Measurements from ENCODE around the gene ANGPT4. TPM values are rescaled to one million over a fixed set of nuclear protein-coding genes. Genes with fewer than 3 reads are reported as not detected.

ANGPT4 gene
- total RNA-seq, 1 experiment from 2014 or later = not detected

DNA sequence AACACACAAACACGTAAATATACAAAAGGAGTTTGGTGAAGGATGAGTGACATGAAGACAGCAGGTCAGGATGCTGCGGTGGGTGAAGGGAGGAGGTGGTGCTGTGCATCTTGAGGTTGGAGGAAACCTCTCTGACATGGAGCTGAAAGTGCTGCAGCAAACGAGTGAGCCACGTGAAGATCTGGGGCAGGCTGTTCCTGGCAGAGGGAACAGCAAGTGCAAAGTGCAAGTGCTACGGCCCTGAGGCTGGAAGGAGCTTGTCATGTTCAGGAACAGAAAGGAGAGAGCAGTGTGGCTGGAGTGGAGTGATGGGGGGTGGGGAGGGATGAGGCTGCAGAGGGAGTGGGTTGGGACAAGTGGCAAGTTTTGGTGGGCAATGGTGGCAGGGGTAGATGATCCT, 24.8 kb upstream of the ANGPT4 start:
- DNase-seq (ENCODE audit: low spot score) = no peak

DNA sequence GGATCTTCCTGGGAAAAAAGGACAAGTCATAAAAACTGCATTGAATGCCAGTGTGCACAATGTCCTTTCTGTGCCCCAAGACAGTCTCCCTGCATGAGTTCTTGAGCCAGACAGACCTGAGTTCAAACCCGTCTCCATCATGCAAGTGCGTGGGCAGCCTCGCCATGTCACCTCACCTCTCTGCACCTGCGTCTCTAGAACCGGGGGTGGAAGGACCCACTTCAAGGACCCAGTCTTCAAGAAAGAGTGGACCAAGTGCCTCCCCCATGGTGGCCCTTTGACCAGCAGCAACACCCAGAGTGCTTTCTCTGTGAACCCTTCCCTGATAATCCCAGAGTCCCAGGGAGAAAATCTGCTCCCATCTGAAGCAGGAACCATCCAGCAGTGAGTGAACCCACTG, 23.5 kb upstream of the ANGPT4 start:
- no peak for DNase-seq (ENCODE audit: low spot score)

DNA sequence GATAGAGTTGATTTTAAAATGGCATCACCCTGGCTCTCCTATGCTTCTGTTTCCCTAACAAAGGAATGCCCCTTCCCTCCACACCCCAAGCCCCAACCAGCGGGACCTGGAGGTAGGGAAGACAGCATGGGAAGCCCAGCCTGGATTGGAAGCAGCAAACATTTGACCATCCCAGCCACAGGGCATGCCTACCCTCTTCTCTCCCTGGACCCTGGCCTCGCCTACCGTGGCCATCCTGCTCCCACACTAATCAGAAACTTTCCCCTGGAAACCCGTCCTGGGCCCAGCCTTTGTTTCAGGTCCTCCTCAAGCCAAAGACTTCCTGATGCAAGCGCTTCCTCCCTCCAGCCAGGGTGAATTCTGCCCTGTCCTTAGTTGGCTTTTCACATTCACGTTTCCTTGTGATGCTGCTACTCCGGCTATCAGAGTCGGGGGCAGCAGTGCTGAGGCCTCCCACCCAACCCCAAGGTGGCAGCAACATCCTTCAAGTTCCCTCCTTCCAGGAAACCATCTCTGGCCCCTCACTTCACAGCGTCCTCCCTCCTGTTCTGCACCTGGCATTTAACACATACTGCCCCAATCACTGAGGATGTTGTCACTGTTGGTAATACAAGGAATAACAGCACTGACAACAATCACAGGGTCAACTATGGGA, 18.2 kb upstream of the ANGPT4 start:
- DNase-seq (ENCODE audit: low spot score) = no peak

DNA sequence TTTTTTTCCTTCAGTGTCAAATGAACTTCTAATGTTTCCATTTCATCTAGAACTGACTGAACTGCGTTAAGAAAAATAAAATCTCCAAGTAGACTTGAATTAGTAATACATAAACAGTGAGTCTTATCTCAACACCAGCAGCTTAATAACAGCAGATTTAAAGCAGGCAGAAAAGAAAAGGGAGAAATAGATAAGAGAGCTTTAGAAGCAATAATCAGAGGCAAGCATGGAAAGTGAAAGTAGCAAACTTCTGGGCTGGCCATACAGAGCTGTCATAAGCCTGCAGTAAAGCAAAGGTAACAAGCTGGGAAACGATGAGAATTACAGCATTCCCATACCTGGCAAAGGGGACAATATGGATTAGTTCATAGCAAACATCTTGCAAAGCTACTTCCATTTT, 16.9 kb upstream of the ANGPT4 start:
- no peak for DNase-seq (ENCODE audit: low spot score)

DNA sequence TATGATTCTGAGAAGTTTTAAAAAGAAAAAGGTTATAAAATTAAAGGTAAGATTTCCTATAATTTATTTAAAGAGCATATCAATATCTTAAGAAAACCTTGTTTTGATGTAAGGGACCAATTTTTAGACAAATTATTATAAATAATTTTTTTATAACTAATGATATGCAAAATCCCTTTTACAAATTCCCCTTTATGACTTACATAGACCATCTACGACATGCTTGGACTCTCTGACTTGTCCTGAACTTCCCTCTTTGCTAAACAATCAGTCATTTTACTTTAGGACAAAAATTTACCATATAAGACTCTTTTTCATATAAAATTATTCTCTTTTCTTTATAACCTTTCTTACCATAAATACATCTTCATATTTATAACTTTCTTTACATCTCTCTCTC, 15.3 kb upstream of the ANGPT4 start:
- no peak for DNase-seq (ENCODE audit: low spot score)

DNA sequence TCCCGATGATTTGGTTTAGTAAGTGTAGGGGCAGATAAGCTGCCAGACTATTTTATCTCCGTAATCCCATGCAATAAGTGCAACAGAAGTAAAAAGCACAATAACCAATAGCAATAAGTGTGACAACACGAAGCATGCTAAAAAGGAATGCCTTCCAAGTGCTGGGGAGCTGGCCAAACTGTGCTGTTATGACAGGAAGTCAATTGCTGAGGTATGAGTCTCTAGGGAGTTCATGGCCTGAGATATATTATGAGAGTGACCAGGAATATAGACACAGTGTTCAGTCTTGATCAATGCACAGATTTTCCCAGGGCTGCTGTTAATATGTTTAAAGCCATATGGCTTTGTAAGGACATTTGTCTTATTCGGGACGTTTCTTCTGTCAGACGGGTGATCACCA, 10.5 kb upstream of the ANGPT4 start:
- no peak for DNase-seq (ENCODE audit: low spot score)

DNA sequence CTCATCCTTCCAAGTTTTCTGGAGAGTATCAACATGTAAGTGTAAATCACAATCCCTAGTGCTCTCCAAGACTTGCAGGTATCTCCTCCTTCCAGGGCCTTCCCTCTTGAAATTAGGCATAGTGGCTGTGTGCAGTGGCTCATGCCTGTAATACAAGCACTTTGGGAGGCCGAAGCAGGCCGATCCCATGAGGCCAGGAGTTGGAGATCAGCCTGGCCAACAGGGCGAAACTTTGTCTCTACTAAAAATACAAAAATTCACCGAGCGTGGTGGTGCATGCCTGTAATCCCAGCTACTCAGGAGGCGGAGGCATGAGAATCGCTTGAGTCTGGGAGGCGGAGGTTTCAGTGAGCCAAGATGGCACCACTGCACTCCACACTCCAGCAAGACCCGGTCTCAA, 9.4 kb upstream of the ANGPT4 start:
- DNase-seq (ENCODE audit: low spot score) = no peak

DNA sequence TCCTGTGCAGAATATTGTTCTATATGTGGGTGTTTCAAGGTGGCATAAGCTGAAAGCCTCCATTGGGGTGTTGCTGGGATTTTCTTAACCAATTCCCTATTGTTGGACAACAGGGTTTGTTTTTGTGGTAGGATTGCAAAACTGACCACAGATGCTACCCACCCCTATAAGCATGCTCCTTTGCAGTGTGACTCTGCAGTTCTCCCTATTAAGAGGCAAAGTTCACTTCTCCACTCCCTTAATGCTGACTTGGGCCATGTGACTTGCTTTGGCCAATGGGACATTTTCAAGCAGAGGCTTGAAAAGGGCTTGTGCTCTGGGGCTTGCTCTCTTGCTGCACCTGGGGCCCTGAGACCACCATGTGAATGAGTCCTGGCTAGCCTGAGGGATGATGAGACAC, 8.5 kb upstream of the ANGPT4 start:
- DNase-seq (ENCODE audit: low spot score) = peak; percentile 36

DNA sequence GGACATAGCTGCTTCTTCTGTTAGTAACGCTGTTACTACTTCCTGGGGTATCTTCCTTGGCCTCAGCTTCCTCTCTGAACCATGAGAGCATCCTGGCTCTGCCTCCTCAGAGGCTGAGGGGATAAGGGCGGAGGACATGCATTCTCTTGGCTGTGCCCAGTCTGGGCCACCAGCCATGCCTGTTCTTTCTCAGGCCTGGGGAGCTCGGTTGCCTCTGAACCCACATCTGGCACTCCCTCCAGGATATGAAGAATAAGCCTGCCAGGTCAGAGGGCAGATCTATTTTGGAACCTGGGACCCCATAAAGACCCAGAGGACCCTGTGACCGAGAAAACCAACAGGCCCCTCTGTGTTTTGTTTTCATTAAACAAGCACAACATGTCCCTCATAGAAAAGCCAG, 6.6 kb upstream of the ANGPT4 start:
- no peak for DNase-seq (ENCODE audit: low spot score)

DNA sequence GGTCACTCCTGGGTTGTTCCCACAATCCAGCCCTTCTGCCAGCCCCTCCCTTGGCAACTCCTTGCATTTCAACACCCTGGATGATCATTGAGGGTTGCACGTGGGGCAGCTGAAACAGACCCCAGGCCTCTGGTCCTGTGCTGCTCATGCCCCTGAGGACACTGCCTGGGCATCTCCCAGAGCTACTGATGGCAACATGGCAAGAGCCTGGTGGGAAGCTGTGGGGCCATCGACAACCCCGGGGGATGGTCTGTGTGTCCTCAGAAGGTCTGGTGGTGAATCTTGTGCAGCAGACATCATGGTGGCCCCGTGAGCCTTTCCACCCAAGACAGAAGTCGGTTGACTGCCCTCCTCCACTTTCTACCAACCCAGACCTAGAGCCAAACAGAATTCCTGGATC, 4.9 kb upstream of the ANGPT4 start:
- no peak for DNase-seq (ENCODE audit: low spot score)

DNA sequence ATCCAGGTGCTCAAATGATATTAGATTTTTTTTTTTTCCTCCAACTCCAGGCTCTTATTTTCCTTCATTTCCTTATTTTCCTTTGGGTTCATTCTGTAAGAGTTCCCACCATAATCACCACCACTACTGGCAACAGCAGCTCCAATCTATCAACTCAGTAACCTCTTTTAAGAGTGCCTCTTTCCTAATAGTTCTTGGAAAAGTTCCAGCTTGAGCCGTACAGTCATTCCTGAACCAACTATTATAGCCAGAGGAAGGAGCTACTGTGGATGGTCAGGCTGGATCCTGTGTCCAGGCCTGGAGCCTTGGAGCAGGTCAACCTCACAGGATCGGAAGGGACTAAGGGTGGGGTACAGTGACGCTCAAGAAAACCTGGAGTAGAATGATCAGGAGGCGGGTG, 4.2 kb upstream of the ANGPT4 start:
- no peak for DNase-seq (ENCODE audit: low spot score)

DNA sequence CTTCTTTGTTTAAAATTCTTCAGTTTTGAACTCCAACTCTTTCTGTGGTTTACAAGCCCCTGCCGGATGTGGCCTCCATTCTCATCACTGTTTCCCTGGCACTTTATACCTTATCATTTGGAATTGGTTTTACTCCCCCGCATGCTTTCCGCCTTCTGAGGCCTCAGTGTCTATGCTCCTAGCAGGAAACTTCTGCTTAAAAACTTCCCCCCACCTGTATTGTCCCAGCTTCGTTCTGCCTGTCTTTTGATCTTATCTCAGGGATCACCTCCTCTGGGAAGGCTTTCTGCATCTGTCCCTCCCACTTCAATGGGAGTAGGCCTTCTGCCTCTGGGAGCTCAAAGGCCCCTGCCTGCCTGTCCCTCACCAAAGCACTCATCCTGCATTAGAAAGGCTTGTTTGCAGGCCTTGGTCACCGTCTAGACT, 3.4 kb upstream of the ANGPT4 start:
- no peak for DNase-seq (ENCODE audit: low spot score)

DNA sequence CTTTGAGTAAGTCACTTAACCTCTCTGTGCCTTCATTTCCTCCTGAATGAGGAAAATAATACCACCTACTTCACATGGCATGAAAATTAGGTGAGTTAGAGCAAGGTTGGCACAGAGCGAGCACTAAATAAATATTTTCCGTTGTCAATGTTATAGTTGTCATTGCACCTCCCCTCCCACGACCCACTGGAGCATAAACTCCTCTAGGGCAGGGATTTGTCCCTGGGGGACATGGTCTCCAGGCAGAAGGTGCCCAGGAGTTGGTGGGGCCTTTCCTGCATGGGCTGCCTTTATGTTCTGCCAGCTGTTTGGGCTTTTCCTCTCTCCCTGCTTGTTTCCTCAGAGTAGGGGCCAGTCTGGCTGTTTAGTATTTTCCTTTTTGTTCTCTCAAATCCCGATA, 1.3 kb upstream of the ANGPT4 start:
- DNase-seq (ENCODE audit: low spot score) = no peak

DNA sequence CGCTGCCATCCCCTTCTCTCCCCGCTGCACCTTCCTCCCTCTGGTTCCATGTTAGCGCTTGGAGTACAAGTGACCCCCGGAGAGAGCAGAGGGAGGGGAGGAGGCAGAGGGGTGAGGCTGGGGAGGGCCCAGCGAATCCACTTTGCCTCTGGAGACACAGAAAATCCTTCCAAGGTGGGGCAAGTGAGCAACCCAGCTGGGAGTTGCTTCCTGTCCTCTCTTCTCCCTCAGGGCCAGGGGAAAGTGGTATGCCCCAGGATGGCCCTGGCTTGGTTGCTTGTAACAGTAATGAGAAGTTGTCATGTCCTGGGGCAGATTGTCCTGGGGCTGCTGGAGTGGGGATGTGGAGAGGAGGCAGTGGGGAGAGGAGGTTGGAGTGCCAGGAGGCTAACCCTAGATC, 691 bp upstream of the ANGPT4 start:
- no peak for DNase-seq (ENCODE audit: low spot score)

DNA sequence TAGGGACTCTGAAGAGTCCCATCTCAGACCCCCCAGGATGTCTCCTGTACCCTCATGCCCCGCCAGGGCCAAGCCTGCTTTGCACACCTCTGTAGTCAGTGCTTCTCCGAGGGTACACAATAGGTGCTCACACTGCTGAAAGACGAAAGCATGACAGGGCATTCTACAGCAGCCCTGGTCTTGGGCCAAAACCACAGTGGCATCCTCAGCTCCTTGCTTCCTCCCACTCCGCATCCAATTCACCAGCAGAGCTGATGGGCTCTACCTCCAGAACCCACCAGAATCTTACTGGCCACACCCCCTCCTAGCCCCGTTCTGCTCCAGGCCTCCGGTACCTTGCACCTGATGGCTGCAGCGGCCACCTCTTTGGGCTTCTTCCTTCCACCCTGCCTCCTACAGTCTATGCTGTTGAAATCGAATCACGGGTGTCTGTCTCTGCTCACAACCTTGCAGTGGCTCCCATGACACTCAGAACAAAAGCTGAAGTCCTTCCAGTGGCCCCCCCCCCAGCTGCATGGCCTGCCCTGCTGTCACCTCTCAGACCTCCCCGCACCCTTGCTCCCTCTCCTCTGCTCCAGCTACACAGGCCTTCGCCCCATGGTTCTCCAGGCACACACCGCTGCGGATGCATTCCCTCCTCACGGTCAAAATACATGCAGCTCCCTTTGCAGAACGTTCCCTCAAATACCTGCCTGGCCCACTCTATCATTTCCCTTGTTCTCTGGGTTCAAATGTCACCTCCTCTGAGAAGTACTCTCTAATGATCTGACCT, 1.2 kb downstream of the ANGPT4 start:
- DNase-seq (ENCODE audit: low spot score) = no peak

DNA sequence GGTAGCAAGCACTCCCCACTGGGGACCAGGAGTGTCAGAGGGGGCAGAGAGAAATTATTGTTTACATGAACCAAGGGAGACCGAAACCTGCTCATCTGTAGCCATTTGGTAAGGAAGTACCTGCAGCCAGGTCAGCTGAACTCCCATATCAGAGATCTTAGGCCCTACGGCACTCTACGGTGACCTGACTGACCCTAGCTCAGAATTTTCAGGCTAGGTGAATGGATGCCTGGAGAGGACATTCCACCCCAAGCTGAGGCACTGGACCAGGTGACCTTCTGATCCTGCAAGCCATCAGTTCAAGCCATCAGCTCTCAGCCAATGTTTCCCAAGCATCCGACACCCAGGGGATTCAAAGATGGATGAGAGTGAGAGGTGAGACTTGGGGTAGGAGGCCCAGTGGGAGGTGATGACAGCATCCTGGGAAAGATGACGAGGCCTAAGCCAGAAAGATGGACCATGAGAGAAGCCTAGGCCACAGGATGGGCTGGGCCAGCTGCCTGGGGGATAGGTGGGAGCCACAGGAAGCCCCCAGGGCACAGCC, 2.8 kb downstream of the ANGPT4 start:
- no peak for DNase-seq (ENCODE audit: low spot score)

DNA sequence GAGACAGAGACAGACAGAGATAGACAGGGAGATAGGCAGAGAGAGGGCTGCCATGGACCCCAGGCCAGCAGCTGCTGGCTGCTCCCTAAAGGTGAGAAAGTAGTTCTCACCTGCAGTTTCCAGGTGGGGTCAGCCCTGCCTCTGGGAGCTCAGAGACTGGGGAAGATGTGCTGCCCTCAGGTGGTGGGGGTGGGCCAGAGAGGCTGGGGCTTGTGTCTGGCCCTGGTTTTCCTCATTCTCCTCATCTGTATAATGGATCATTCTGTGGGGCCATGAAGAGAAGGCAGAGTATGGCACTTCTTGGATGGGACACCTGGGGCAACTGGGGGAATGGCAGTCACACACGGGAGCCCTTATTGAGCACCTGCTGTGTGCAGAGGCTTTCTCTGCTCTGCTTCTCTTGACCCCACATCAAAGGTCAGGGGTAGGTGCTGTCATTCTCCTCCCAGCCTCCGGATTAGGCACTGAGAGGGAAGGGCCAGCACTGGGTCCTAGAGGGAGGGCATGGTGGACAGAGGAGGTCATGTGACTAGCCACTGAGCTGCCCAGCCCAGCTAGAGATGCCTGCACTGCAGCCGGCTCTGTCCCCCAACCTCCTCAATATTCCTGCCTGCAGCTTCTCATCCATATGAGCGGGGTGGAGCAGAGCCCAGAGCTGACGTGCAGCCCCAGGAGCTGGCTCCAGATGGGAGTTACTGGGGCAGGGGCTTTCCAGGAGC, 4.1 kb downstream of the ANGPT4 start:
- peak; percentile 18 for DNase-seq (ENCODE audit: low spot score)

DNA sequence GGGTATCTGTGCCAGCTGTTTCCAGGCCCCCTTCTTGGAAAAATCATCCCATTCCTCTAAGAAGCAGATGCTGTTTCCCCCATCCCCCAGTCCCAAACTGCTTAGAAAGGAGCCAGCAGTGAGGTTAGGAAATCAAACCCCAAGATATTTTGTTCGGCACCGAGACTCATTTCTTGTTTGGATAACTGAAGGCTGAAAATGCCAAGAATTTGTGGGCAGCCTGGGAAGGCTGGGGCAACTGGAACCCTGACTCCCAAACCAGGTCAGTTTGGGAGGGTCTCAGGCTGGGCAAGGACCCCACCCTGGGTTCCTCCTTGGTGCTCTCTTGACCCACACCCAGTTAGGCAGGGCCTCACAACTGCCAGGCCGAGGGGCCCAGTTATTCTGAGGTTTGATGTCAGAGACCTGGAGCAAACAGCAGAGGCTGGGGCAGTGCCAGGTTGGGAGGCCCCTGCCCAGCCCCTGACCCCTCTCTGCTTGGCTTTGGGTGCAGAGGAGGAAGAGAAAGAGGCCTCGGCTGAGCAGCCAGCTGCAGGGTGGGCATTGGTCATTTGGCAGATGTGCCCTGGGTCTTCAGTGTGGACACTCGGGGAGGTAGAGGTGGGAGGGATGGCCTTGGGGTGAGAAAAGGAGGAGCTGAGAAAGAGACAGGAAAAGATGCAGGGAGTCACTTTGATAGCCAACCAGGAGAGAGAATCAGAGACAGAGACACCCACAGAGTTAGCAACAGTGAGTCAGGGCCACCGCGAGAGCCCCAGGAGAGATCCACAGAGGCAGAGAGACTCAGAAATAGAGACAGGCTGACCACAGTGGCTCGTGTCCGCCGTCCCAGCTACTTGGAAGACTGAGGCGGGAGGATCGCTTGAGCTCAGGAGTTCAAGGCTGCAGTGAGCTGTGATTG, 5.0 kb downstream of the ANGPT4 start:
- no peak for DNase-seq (ENCODE audit: low spot score)

DNA sequence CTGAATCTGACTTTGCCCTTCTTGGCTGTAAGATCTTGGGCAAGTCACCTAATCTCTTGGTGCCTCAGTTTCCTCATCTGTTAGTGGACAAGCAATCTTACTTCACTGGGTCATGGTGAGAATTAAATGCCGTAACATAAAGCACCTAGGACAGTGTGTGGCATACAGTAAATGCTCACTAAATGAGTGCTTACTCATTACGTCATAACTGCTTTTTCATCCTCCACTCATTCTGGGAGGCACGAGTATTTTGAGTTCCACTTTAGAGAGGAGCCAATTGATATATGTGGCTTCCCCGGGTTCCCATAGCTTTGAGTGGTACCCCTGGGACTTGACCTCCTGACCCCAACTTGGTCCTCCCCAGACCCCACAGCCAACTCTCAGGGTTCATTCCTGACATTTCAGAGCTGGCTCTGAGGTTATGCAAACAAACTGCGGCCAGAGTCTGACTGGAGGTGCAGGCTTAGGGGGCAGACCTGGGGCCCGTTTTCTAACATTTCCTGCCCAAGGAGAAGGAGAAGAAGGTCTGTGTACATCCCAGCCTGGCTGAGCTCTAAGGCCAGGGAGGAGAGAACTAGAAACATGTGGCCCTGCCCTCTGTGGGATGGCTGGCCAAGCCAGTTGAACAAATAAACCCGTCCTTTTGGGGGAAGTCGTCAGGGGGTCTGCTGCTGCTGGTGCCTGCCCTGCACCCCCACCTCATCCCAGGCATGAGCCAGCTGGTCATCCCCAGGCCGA, 5.8 kb downstream of the ANGPT4 start:
- DNase-seq (ENCODE audit: low spot score) = no peak

DNA sequence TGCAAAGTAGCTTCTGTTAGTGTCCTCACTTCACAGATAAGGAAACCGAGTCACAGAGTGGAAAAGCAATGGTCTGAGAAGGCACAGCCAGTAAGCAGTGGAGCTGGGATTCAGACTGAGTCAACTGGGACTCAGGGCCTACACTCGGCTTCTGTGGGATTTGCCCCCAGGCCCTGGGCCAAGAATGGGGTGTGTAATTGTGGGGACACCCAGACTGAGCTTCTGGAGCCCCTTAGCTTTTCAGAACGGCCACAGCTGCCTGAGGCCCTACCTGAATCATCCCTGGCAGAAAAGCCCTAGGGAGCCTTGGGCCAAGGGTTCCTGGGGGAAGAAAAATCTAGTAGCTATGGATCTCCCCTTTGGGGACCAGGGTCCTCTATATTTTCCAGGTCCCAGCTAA, 6.5 kb downstream of the ANGPT4 start:
- DNase-seq (ENCODE audit: low spot score) = no peak

Data from HT-29 (cell line).